K562 (cell line): ENCODE measurements around the gene FBRS. TPM values are rescaled to one million over a fixed set of nuclear protein-coding genes. Genes with fewer than 3 reads are reported as not detected.

Experiments used
- ARID3A ChIP-seq: IDR thresholded peaks from 2 replicates; pipeline ENCODE4 v1.6.1; 2012; ENCODE audit warnings: low read depth, low read length, improper control_type of control experiment, borderline replicate concordance
- CBFA2T3 ChIP-seq: fragments of 450-650 bp; IDR thresholded peaks from 2 replicates; pipeline ENCODE4 v1.6.1; 2017
- FUS ChIP-seq: fragments of 200-400 bp; formaldehyde crosslinking; optimal IDR thresholded peaks from 2 replicates; pipeline ENCODE3; 2017; ENCODE audit warnings: low read depth, low read length
- GMEB1 ChIP-seq: fragments of 250-450 bp; sonication (Bioruptor Pico); IDR thresholded peaks from 2 replicates; pipeline ENCODE4 v1.4.0; 2020; ENCODE audit warnings: mild to moderate bottlenecking
- HBP1 ChIP-seq: fragments of 450-650 bp; formaldehyde crosslinking; IDR thresholded peaks from 2 replicates; pipeline ENCODE4 v1.4.0; 2022; ENCODE audit warnings: missing genetic modification characterization
- KLF1 ChIP-seq: fragments of 450-650 bp; IDR thresholded peaks from 2 replicates; pipeline ENCODE4 v1.6.1; 2016; ENCODE audit warnings: missing genetic modification characterization, missing compliant biosample characterization
- MNT ChIP-seq, 2 experiments: fragments of 450-650 bp; conservative IDR thresholded peaks; 2 replicates each; pipeline ENCODE4 v1.6.1; 2017; ENCODE audit warnings: mild to moderate bottlenecking in 2 of 2, moderate library complexity in 2 of 2
- POLR2G ChIP-seq: fragments of 200-400 bp; formaldehyde crosslinking; IDR thresholded peaks from 2 replicates; pipeline ENCODE4 v1.6.1; 2017; ENCODE audit warnings: low read depth, mild to moderate bottlenecking, antibody characterized with exemption, low read length, moderate library complexity
- RFX5 ChIP-seq: IDR thresholded peaks from 2 replicates; pipeline ENCODE4 v1.6.1; 2011; ENCODE audit warnings: low read depth, mild to moderate bottlenecking, improper control_type of control experiment, low read length
- STAT5B ChIP-seq: fragments of 250-450 bp; sonication (Bioruptor Pico); IDR thresholded peaks from 2 replicates; pipeline ENCODE4 v1.8.0; 2021; ENCODE audit warnings: mild to moderate bottlenecking, inconsistent platforms
- TCF15 ChIP-seq: fragments of 250-450 bp; sonication (Bioruptor Pico); IDR thresholded peaks from 2 replicates; pipeline ENCODE4 v1.8.0; 2022; ENCODE audit warnings: moderate library complexity, mild to moderate bottlenecking, inconsistent platforms
- TSC22D4 ChIP-seq: fragments of 450-650 bp; IDR thresholded peaks from 2 replicates; pipeline ENCODE4 v1.6.1; 2016; ENCODE audit warnings: missing genetic modification characterization, missing biosample characterization, control low read depth
- USF1 ChIP-seq: sonication (generic); formaldehyde crosslinking; IDR thresholded peaks from 2 replicates; pipeline ENCODE4 v1.9.0; 2022; ENCODE audit warnings: mild to moderate bottlenecking, missing genetic modification reagents
- VEZF1 ChIP-seq: fragments of 200-800 bp; sonication (Bioruptor generic); IDR thresholded peaks from 2 replicates; pipeline ENCODE4 v1.6.1; 2017; ENCODE audit warnings: missing genetic modification characterization, missing compliant biosample characterization
- ZNF146 ChIP-seq: IDR thresholded peaks from one replicate; pipeline ENCODE4 v1.6.1; 2018; ENCODE audit warnings: missing compliant biosample characterization; ENCODE audit not compliant: unreplicated experiment
- ZNF212 ChIP-seq: fragments of 450-650 bp; formaldehyde crosslinking; IDR thresholded peaks from 2 replicates; pipeline ENCODE4 v1.4.0; 2020; ENCODE audit warnings: mild to moderate bottlenecking
- ZNF57 ChIP-seq: fragments of 450-650 bp; formaldehyde crosslinking; IDR thresholded peaks from 2 replicates; pipeline ENCODE4 v1.4.0; 2020; ENCODE audit warnings: mild to moderate bottlenecking, moderate library complexity
- ZNF699 ChIP-seq: fragments of 250-450 bp; sonication (Bioruptor Pico); IDR thresholded peaks from 2 replicates; pipeline ENCODE4 v1.8.0; 2021; ENCODE audit warnings: mild to moderate bottlenecking, moderate library complexity; ENCODE audit not compliant: insufficient replicate concordance
- polyA plus RNA-seq, 8 experiments: library from polyadenylated mRNA; depleted of rRNA in 4 of 8; stranded (reverse) in 5 of 8; unstranded in 3 of 8; fragments of >200 nt; fragmentation: Nextera tagmentation in 2 of 8; fragmentation: Illumina TruSeq in 1 of 8; extraction: Ambion mirVana in 2 of 8; extraction: Trizol in 1 of 8; gene quantifications; 2 replicates each; pipeline versions ENCODE4 v1.2.1 to v1.2.3, GENCODE V29; 2011 to 2014; ENCODE audit warnings: inconsistent platforms in 1 of 8, missing spikeins in 1 of 8
- total RNA-seq, 7 experiments: library from RNA; depleted of rRNA in 6 of 7; stranded (reverse); fragments of >200 nt in 6 of 7; fragmentation: Illumina TruSeq in 2 of 7; extraction: Trizol in 2 of 7; gene quantifications; 2 replicates each; pipeline versions ENCODE4 v1.2.1 to v1.2.3, GENCODE V29; 2011 to 2021; ENCODE audit warnings: low replicate concordance in 1 of 7

FBRS gene
- total and polyA plus RNA-seq, 9 of the 15 experiments (the other 6 are each of a cell fraction or from before 2014, with no cell fraction given) = 0.32 to 59.5 (median 13.1) TPM

- peak; percentile 90 for TF ChIP-seq VEZF1 (CRISPR knock-in tag)
- no peak for TF ChIP-seq KLF1 (tag)
- TF ChIP-seq STAT5B (CRISPR knock-in tag) = no peak
- TF ChIP-seq ZNF57 (CRISPR knock-in tag) = no peak
- no peak for TF ChIP-seq RFX5
- no peak for TF ChIP-seq TCF15 (CRISPR knock-in tag)
- TF ChIP-seq ZNF699 (CRISPR knock-in tag) = no peak
- TF ChIP-seq USF1 = no peak
- no peak for TF ChIP-seq CBFA2T3
- no peak for TF ChIP-seq GMEB1
- TF ChIP-seq FUS = no peak
- TF ChIP-seq MNT (conservative IDR thresholded peaks at IDR 0.05) = peak; percentile 13 to 14; a peak in 2 of 4 replicates
- TF ChIP-seq POLR2G = peak; percentile 72; the same call in 1 of the 2 replicates
- no peak for TF ChIP-seq ZNF212 (CRISPR knock-in tag)
- no peak for TF ChIP-seq ZNF146 (CRISPR knock-in tag)
- no peak for TF ChIP-seq ARID3A
- TF ChIP-seq HBP1 (CRISPR knock-in tag) = no peak
- no peak for TF ChIP-seq TSC22D4 (tag)
Observed at GRCh38 chr16:30658731-30659506, 688 bp downstream of the FBRS start (continued).
